HCT116 (cell line): ENCODE results near the gene RBM19. TPM values are rescaled to one million over a fixed set of nuclear protein-coding genes. Genes with fewer than 3 reads are reported as not detected.

Experiments used
- ATAC-seq: fragments of 200-7000 bp; cut with Tn5 transposase; 2 replicates; pipeline ENCODE4 v1.9.1; 2020; ENCODE audit warnings: mild to moderate bottlenecking, moderate library complexity
- BruUV-seq: library from RNA; stranded (reverse); fragments of 400-500 nt; replicated peaks from 2 replicates; lab custom pipeline; 2021; lab: Mats Ljungman, UMichigan
- CTCF ChIA-PET: fragments of 300-600 bp; sonication (Branson Sonifier 250); formaldehyde crosslinking; loops from one replicate; lab custom pipeline; 2021; ENCODE audit warnings: antibody characterized with exemption; lab: Charles Lee
- POLR2A ChIA-PET: fragments of 300-600, 350-600 bp; sonication (Branson Sonifier 250); formaldehyde crosslinking; loops from one replicate; lab custom pipeline; 2021; ENCODE audit warnings: antibody characterized with exemption; lab: Charles Lee
- RAD21 ChIA-PET, 2 experiments: fragments of 300-600 bp; sonication (Branson Sonifier 250); formaldehyde crosslinking; loops; one replicate each; lab custom pipeline; 2023; ENCODE audit warnings: low total read pairs in 2 of 2; ENCODE audit not compliant: uncharacterized antibody in 2 of 2, unreplicated experiment in 2 of 2, low non-redundant PET in 1 of 2; lab: Charles Lee
- DNase-seq: peaks from one replicate; pipeline ENCODE4 v3.0.0-alpha.2; 2010; ENCODE audit warnings: low read depth, low spot score
- H2AFZ ChIP-seq: fragments of 200-600 bp; shearing (Covaris generic), sonication (generic); 2 replicates; pipeline ENCODE4 v1.6.1; 2017; ENCODE audit warnings: low read depth, mixed run types, mixed read lengths, antibody characterized with exemption, low read length; ENCODE audit not compliant: poor library complexity, severe bottlenecking
- H3K27ac ChIP-seq: 2 replicates; pipeline ENCODE4 v1.5.1; 2012; ENCODE audit warnings: low read depth, low read length
- H3K27me3 ChIP-seq: fragments of 200-600 bp; sonication (generic); 2 replicates; pipeline ENCODE4 v1.6.1; 2016; ENCODE audit warnings: mixed run types, low read length, mixed read lengths; ENCODE audit not compliant: insufficient read depth
- H3K36me3 ChIP-seq, 2 experiments: fragments of 200-500 bp in 1 of 2; fragments of 200-600 bp in 1 of 2; sonication (Bioruptor generic) in 1 of 2; sonication (generic) in 1 of 2; 2 replicates each; pipeline versions ENCODE4 v1.5.1 to v1.6.1; 2014 to 2016; ENCODE audit warnings: low read length in 2 of 2, inconsistent platforms in 1 of 2, mixed read lengths in 1 of 2, mixed run types in 1 of 2; ENCODE audit not compliant: insufficient read depth in 2 of 2, control insufficient read depth in 1 of 2
- H3K4me1 ChIP-seq, 2 experiments: fragments of 200-600 bp in 1 of 2; sonication (generic) in 1 of 2; 2 replicates each; pipeline versions ENCODE4 v1.5.1 to v1.6.1; 2012 to 2017; ENCODE audit warnings: low read length in 2 of 2, inconsistent platforms in 1 of 2, mild to moderate bottlenecking in 1 of 2, mixed read lengths in 1 of 2, mixed run types in 1 of 2, moderate library complexity in 1 of 2; ENCODE audit not compliant: insufficient read depth in 2 of 2, control insufficient read depth in 1 of 2
- H3K4me2 ChIP-seq: fragments of 200-600 bp; sonication (generic); 2 replicates; pipeline ENCODE4 v1.6.1; 2017; ENCODE audit warnings: mixed run types, low read length, mixed read lengths
- H3K4me3 ChIP-seq, 2 experiments: fragments of 200-600 bp in 1 of 2; sonication (generic) in 1 of 2; replicated peaks in 1 of 2; 2 replicates each; pipeline ENCODE4 v1.5.1; 2011 to 2016; ENCODE audit warnings: low read length in 2 of 2, control low read depth in 1 of 2, low read depth in 1 of 2, mild to moderate bottlenecking in 1 of 2, mixed read lengths in 1 of 2, mixed run types in 1 of 2
- H3K79me2 ChIP-seq: fragments of 200-600 bp; sonication (generic); 2 replicates; pipeline ENCODE4 v1.6.1; 2017; ENCODE audit warnings: mild to moderate bottlenecking, mixed run types, low read length, moderate library complexity, mixed read lengths; ENCODE audit not compliant: insufficient read depth
- H3K9ac ChIP-seq: fragments of 200-600 bp; sonication (generic); 2 replicates; pipeline ENCODE4 v1.6.1; 2016; ENCODE audit warnings: low read length, mixed read lengths
- H3K9me2 ChIP-seq: fragments of 200-600 bp; sonication (generic), shearing (Covaris generic); 2 replicates; pipeline ENCODE4 v1.6.1; 2017; ENCODE audit warnings: mixed run types, mild to moderate bottlenecking, moderate library complexity; ENCODE audit not compliant: insufficient read depth
- H3K9me3 ChIP-seq, 2 experiments: fragments of 200-500 bp in 1 of 2; fragments of 200-600 bp in 1 of 2; sonication (Bioruptor generic) in 1 of 2; sonication (generic) in 1 of 2; 2 replicates each; pipeline ENCODE4 v1.6.1; 2014 to 2017; ENCODE audit warnings: low read length in 2 of 2, mixed read lengths in 2 of 2, inconsistent platforms in 1 of 2, low read depth in 1 of 2, mild to moderate bottlenecking in 1 of 2, mixed run types in 1 of 2, moderate library complexity in 1 of 2; ENCODE audit not compliant: control insufficient read depth in 1 of 2, insufficient read depth in 1 of 2
- H4K20me1 ChIP-seq: fragments of 200-600 bp; sonication (generic), shearing (Covaris generic); 2 replicates; pipeline ENCODE4 v1.6.1; 2017; ENCODE audit warnings: mixed run types, mild to moderate bottlenecking, moderate library complexity; ENCODE audit not compliant: insufficient read depth
- ATF3 ChIP-seq: IDR thresholded peaks from 2 replicates; pipeline ENCODE4 v1.6.1; 2012
- POLR2AphosphoS5 ChIP-seq: IDR thresholded peaks from 2 replicates; pipeline ENCODE4 v1.6.1; 2011; ENCODE audit warnings: mild to moderate bottlenecking, low read depth, low read length, moderate library complexity
- REST ChIP-seq: IDR thresholded peaks from 2 replicates; pipeline ENCODE4 v1.6.1; 2012; ENCODE audit warnings: low read depth
- SP1 ChIP-seq: IDR thresholded peaks from 2 replicates; pipeline ENCODE4 v1.6.1; 2012; ENCODE audit warnings: low read depth
- YY1 ChIP-seq: IDR thresholded peaks from 2 replicates; pipeline ENCODE4 v1.6.1; 2011; ENCODE audit warnings: low read length, low read depth, moderate library complexity, mild to moderate bottlenecking; ENCODE audit not compliant: insufficient replicate concordance; ENCODE audit errors: extremely low read depth
- ZBTB33 ChIP-seq: IDR thresholded peaks from 2 replicates; pipeline ENCODE4 v1.6.1; 2011; ENCODE audit warnings: mild to moderate bottlenecking, low read length, moderate library complexity; ENCODE audit not compliant: insufficient replicate concordance; ENCODE audit errors: extremely low read depth
- ZFX ChIP-seq: fragments of 450-650 bp; IDR thresholded peaks from 2 replicates; pipeline ENCODE4 v1.6.1; 2017
- intact Hi-C: fragments of 100-400 bp; cut with micrococcal nuclease; formaldehyde crosslinking; loops from 2 replicates; pipeline ENCODE4 v1.10.0; 2022
- total RNA-seq: library from RNA; stranded (reverse); gene quantifications from one replicate; pipeline ENCODE4 v1.2.1, GENCODE V29; 2021; ENCODE audit not compliant: unreplicated experiment

The RBM19 gene
- total RNA-seq, 1 experiment from 2014 or later = 30.7 TPM

- TF ChIP-seq ZBTB33 = no peak
- no peak for TF ChIP-seq YY1
- no peak for TF ChIP-seq REST
- no peak for TF ChIP-seq POLR2AphosphoS5
- no peak for TF ChIP-seq ATF3
Observed at GRCh38 chr12:113782873-113783272, 183.3 kb downstream of the RBM19 start (continued).

GRCh38 chr12:113781415-113782198 is 184.5 kb downstream of the RBM19 start:
- ChIA-PET RAD21 (no interaction called here), CTCF (no interaction called here), POLR2A (no interaction called here)
- DNase-seq = no peak
- no TSS peak for BruUV-seq
- no peak overlapping the region for H3K4me2 ChIP-seq
- no peaks in the 10 kb centered on the region for H3K79me2 ChIP-seq
- H3K4me3 ChIP-seq = no peak overlapping the region
- no peak for ATAC-seq
- no peaks in the 10 kb centered on the region for H3K36me3 ChIP-seq
- intact Hi-C loops = no loop called here
- no peak overlapping the region for H3K9ac ChIP-seq
- H2AFZ ChIP-seq = no peak overlapping the region
- no peak overlapping the region for H3K27ac ChIP-seq
- no peaks in the 10 kb centered on the region for H4K20me1 ChIP-seq
- peaks cover 3% of the 10 kb centered on the region; the same call in 1 of the 2 replicates for H3K27me3 ChIP-seq
- peaks cover 0 to 6% of the 10 kb centered on the region in 2 experiments; a peak in 1 of 4 replicates for H3K4me1 ChIP-seq
- H3K9me2 ChIP-seq = no peaks in the 10 kb centered on the region
- TF ChIP-seq ZFX (no peak), SP1 (no peak)
- no peaks in the 10 kb centered on the region for H3K9me3 ChIP-seq
